ENCODE results near the gene SMTNL1.

SMTNL1 gene, protein sequence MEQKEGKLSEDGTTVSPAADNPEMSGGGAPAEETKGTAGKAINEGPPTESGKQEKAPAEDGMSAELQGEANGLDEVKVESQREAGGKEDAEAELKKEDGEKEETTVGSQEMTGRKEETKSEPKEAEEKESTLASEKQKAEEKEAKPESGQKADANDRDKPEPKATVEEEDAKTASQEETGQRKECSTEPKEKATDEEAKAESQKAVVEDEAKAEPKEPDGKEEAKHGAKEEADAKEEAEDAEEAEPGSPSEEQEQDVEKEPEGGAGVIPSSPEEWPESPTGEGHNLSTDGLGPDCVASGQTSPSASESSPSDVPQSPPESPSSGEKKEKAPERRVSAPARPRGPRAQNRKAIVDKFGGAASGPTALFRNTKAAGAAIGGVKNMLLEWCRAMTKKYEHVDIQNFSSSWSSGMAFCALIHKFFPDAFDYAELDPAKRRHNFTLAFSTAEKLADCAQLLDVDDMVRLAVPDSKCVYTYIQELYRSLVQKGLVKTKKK

GRCh38 chr11:57536947-57537619 is at the start of gene SMTNL1:
Gene SMTNL1 (plus strand): TSS chr11:57537595. CDS start chr11:57542643, 5,048 bp downstream.
- DNase-seq (ENCODE audit: low read depth, low spot score): no peak

- no peak for DNase-seq (ENCODE audit: low read depth, low spot score)
These were observed 49.3 kb upstream of the SMTNL1 start for GRCh38 chr11:57487920-57488659.

GRCh38 chr11:57490456-57491248 is 46.7 kb upstream of the SMTNL1 start:
- DNase-seq (ENCODE audit: low read depth, low spot score): no peak

DNA sequence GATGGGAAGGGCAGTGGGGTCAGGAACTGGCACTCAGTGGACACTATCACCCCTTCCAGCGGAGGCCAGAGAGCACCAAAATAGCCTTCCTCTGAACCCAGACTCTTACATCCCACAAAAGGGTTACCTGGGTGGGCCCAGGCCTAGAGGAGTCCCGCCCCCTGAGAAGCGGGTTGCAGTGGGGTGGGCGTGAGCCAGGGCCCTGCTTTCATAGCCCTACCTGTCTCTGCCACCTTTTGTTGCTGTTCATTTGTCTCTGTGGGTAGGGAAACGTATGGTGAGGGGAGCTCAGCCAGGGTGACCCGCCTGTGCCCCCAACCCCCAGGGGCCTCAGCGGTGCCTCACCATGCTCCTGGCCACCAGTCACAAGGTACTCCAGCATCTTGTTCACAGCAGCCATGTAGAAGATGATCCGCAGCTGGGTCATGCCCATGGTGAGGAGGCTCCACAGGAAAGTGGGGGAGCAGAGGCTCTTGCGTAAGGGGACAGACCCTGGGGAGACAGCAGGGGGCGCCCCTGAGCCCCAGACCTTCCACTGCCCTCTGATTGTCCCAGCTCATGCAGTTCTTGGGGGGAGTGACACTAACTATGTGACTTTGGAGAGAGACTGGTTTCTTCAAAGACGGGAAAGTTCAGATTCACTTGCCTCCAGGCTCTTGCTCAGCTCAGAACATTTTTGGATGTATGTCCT is 45.9 kb upstream of the SMTNL1 start:
- DNase-seq (ENCODE audit: low read depth, low spot score): no peak

DNA sequence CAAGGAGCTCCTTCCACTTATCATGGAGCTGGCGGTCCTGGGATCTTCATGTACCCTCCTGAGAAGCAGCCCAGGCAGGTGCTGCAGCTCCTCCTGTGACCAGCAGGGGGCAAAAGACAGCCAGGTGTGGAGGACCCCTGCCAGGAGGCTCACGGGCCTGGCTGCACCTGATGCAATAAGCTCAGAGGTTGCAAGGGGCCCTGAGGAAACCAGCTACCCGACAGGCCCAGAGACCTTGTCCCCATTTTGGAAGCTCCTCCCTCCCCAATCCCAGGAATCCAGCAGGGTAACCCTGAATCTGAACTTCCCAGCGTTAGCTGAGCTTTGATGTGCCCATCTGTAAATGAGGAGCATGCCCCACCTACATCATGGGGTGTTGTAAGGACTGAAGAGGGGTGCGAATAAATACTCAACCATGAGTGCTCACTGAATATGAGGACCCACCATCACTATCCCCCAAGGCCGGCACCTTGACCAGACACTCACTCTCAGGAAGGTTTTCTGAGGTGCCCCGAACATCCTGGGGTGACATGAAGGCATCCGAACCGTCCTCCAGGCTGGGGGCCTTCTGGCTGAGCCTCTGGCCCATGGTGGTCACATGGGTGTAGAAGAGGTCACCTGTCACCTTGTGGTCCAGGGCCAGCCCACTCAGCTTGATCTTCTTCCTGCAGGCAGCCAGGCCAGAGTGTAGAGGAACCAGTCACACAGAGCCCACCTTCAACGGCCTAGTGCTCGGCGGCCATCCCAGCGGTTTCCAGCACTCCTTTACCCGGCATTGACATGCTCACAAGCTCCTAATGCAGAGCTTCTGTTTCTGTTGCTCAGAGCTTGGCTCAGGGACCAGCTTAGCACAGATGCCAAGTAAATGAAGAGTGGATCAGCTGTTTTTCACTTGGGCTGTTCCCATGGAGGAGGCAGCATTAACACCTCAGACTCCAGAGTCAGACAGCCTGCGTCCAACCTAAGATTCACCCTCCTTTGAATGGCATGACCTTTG is 43.6 kb upstream of the SMTNL1 start:
- no peak for DNase-seq (ENCODE audit: low read depth, low spot score)

- DNase-seq (ENCODE audit: low read depth, low spot score): no peak
These were observed 41.1 kb upstream of the SMTNL1 start for GRCh38 chr11:57496109-57496820.

- no peak for DNase-seq (ENCODE audit: low read depth, low spot score)
These were observed 39.8 kb upstream of the SMTNL1 start for GRCh38 chr11:57497303-57498247.

- DNase-seq (ENCODE audit: low read depth, low spot score): no peak
These were observed 38.9 kb upstream of the SMTNL1 start for GRCh38 chr11:57498540-57498939.

GRCh38 chr11:57499413-57499982 is 37.9 kb upstream of the SMTNL1 start:
- peak; percentile 77 for DNase-seq (ENCODE audit: low read depth, low spot score)

- no peak for DNase-seq (ENCODE audit: low read depth, low spot score)
These were observed 37.4 kb upstream of the SMTNL1 start for GRCh38 chr11:57499983-57500461.

DNA sequence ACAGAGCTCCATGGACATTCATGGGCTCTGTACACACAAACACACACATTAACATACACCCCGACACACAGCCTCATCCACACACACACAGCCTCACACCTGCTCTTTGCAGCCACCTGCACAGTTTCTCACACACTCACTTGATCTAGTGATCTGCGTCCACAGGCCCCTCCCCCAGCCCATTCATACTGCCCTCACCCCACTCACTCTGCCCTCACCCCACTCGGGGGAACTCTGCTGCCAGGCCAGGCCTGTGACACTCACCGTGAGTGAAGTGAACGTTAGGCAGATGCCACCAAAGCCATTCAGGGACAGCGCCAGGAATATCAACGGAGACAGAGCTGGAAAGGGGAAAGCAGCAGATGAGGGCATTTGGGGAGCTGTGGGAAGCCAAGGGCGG is 36.9 kb upstream of the SMTNL1 start:
- DNase-seq (ENCODE audit: low read depth, low spot score): no peak

DNA sequence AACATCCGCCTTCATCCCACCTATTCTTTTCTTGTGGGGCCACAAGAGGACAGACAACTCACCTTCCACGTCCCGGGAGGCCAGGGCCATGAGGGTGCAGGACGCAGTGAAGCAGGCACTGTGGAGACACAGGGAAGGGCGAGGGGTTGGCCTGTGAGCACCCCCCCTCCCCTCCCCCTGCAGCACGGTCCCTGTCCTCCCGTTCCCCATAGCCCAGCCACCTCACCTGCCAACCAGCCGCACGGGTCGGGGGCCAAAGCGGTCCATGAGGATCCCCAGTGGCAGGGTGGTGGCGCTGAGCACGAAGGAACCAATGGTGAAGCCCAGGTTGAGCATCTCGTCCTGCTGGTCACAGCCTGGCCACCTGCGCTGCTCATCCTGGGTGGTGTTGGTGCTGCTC is 36.5 kb upstream of the SMTNL1 start:
- DNase-seq (ENCODE audit: low read depth, low spot score): no peak

GRCh38 chr11:57501953-57502352 is 35.4 kb upstream of the SMTNL1 start:
- no peak for DNase-seq (ENCODE audit: low read depth, low spot score)

GRCh38 chr11:57502376-57502775 is 35.0 kb upstream of the SMTNL1 start:
- no peak for DNase-seq (ENCODE audit: low read depth, low spot score)

DNA sequence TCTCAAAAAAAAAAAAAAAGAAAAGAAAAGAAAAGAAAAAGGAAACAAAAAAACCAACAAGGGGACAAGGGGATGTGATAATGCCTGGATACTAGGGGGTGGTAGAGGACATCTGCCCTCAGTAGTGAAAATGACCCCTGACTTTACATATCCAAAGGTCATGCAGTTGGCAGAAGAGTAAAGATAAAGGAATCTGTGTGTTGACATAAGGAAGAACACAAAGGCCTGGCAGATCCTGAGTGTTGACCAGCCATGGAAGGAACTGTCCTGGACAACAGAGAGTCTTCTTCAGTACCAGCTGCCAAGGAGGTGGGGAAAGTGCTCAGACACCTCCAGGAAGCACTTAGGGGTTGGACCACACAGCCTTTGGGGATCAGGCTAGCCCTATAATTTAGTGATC is 34.5 kb upstream of the SMTNL1 start:
- DNase-seq (ENCODE audit: low read depth, low spot score): no peak

DNA sequence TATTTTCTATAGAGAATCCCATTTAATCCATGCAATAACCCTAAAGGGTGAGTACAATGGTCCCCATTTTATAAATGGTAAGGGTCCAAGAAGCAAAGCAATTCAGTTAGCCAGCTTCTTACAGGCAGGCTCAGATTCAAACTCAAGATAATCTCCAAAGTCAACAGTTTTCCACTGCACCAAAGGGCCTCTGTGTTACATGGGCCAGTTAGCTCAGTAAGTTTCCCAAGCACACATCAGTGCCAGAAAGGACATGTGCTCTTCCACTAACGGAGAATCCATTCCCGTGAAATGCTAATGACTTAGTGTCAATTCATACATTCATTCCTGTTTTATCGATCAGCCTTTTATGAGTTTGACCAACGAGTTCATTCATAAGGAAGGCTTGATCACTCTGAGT is 32.9 kb upstream of the SMTNL1 start:
- DNase-seq (ENCODE audit: low read depth, low spot score): no peak

GRCh38 chr11:57506522-57506921 is 30.9 kb upstream of the SMTNL1 start:
- DNase-seq (ENCODE audit: low read depth, low spot score): no peak

Data from iPS DF 19.7 (cell line).